Skeletal muscle tissue (tissue), 4 donors: ENCODE results near the gene CDH4. TPM values are rescaled to one million over a fixed set of nuclear protein-coding genes. Genes with fewer than 3 reads are reported as not detected.

Source experiments
- H3K27ac ChIP-seq: one replicate; pipeline ENCODE4 v1.7.0; 2013; ENCODE audit warnings: mild to moderate bottlenecking, low read depth, low read length, inconsistent platforms
- H3K27me3 ChIP-seq, 3 donors: one replicate each; pipeline ENCODE4 v1.7.0; 2013; ENCODE audit warnings: low read length in 3 of 3; ENCODE audit not compliant: control insufficient read depth in 3 of 3, insufficient read depth in 3 of 3
- H3K36me3 ChIP-seq, 3 donors: one replicate each; pipeline ENCODE4 v1.7.0; 2013; ENCODE audit warnings: low read length in 3 of 3; ENCODE audit not compliant: control insufficient read depth in 3 of 3, insufficient read depth in 3 of 3
- H3K4me1 ChIP-seq, 3 donors: one replicate each; pipeline ENCODE4 v1.7.0; 2013; ENCODE audit warnings: low read length in 3 of 3, mild to moderate bottlenecking in 3 of 3; ENCODE audit not compliant: control insufficient read depth in 3 of 3, insufficient read depth in 3 of 3
- H3K4me3 ChIP-seq, 3 donors: one replicate each; pipeline ENCODE4 v1.7.0; 2013; ENCODE audit warnings: low read length in 3 of 3
- H3K9ac ChIP-seq, 3 donors: one replicate each; pipeline ENCODE4 v1.7.0; 2013; ENCODE audit warnings: low read length in 3 of 3, mild to moderate bottlenecking in 3 of 3, moderate library complexity in 2 of 3, low read depth in 1 of 3
- H3K9me3 ChIP-seq, 3 donors: one replicate each; pipeline ENCODE4 v1.7.0; 2013; ENCODE audit warnings: low read length in 3 of 3; ENCODE audit not compliant: control insufficient read depth in 3 of 3
- total RNA-seq: library from RNA; depleted of rRNA; stranded (reverse); fragments of >200 nt; gene quantifications from one replicate; pipeline ENCODE4 v1.2.3, GENCODE V29; 2014
- donor health status: Osteomylitis.

The CDH4 gene
- total RNA-seq, 1 donor from 2014 or later: 0.52 TPM

DNA sequence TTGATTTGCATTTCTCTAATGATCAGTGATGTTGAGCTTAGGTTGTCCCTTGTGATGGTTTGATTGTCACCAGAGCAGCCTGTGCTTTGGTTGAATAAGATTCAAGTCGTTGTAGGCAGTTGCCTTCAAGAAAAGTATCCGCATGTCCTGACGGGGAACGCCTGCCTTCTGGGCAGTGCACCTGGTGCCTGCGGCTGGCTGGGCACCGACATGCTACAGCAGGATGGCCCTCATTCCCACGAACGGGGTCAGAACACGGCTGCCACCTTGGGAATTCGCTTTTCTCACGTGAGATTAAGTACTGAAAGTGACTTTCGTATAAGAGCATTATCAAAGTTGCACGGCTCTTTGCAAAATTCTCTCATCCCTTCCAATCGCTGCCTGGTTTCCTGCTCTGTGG is 78.4 kb downstream of the CDH4 start:
- H3K27ac ChIP-seq: no peak overlapping the region
- H3K9me3 ChIP-seq: peaks cover 0 to 2% (median 0%) of the 10 kb centered on the region in 3 donors
- H3K27me3 ChIP-seq: no peaks in the 10 kb centered on the region
- H3K36me3 ChIP-seq: no peaks in the 10 kb centered on the region
- H3K4me3 ChIP-seq: no peak overlapping the region
- no peak overlapping the region for H3K9ac ChIP-seq
- no peaks in the 10 kb centered on the region for H3K4me1 ChIP-seq

DNA sequence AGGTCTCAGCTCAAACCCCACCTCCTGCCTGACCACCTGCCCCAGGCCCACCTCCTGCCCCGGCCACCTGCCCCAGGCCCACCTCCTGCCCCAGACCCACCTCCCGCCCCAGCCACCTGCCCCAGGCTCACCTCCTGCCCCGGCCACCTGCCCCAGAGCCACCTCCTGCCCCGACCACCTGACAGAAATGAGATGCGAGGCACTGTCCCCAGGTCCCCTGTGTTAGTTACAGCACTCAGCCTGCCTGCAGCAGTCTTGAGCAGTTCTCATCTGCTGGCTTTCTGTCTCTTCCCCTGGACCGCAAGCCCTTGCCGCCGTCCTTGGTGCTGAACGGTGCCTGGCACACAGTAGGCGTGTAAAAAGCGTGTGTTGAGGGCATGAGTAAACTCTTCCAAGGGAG is 79.5 kb downstream of the CDH4 start:
- H3K4me1 ChIP-seq: no peaks in the 10 kb centered on the region
- H3K27ac ChIP-seq: no peak overlapping the region
- no peak overlapping the region for H3K4me3 ChIP-seq
- H3K9me3 ChIP-seq: peaks cover 0 to 2% (median 0%) of the 10 kb centered on the region in 3 donors
- no peaks in the 10 kb centered on the region for H3K27me3 ChIP-seq
- H3K9ac ChIP-seq: no peak overlapping the region
- no peaks in the 10 kb centered on the region for H3K36me3 ChIP-seq

DNA sequence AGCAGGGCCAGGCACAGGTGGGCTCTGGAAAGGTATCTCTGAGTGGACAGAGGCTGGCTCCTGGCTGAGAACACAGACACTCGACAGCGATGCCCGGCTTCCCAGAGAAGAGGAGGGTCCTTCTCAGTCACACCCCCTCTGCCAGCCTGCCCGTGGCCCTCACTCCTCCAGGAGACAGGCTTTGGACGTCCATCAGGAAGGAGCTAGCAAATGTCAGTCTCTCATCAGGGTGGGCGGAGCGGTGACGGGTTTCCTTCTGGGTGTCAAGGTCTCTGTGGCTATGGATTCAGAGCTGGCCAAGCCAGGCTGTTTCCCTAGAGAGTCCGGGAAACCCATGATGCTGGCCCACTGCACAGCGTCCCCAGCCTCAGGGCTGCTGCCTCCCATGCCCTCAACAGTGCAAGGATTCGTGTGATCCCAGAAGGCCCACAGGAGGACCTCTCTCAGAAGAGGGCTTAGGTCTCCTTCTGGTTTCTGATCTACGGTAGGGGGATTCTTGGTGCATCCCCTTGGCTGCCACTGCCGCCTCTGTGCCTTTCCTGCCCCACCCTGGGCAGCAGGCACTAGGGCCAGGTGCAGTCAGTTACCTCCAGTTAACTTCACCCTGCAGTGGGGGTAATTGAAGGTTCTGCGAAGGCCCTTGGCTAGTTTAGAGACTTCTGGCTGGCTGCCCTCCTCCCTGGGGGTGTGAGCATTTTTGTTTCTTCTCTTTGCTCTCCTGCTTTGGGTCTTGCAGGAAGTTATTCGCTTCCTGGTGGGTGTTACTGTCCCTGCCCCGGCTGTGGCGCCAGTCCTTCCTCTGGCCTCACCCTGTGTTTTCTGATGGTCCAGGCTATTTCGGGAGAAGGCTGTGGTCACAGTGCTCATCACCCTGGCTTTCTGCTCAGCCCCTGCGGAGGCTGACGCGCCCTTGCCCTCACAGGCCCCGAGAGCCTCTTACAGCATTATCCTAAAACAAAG is 80.2 kb downstream of the CDH4 start:
- no peak overlapping the region for H3K9ac ChIP-seq
- no peak overlapping the region for H3K27ac ChIP-seq
- H3K36me3 ChIP-seq: no peaks in the 10 kb centered on the region
- H3K4me1 ChIP-seq: no peaks in the 10 kb centered on the region
- H3K9me3 ChIP-seq: peaks cover 0 to 2% (median 0%) of the 10 kb centered on the region in 3 donors
- H3K4me3 ChIP-seq: no peak overlapping the region
- no peaks in the 10 kb centered on the region for H3K27me3 ChIP-seq

- H3K4me3 ChIP-seq: no peak overlapping the region
- H3K4me1 ChIP-seq: no peaks in the 10 kb centered on the region
- peaks cover 0 to 4% (median 0%) of the 10 kb centered on the region in 3 donors for H3K9me3 ChIP-seq
- no peaks in the 10 kb centered on the region for H3K36me3 ChIP-seq
- H3K27ac ChIP-seq: no peak overlapping the region
- H3K27me3 ChIP-seq: no peaks in the 10 kb centered on the region
- H3K9ac ChIP-seq: no peak overlapping the region
Measured at GRCh38 chr20:61333484-61334108, 81.5 kb downstream of the CDH4 start.

GRCh38 chr20:61340157-61340556 is 88.1 kb downstream of the CDH4 start:
- Histone ChIP-seq H3K27me3 (peaks cover 0 to 6% (median 0%) of the 10 kb centered on the region in 3 donors), H3K4me3 (no peak overlapping the region), H3K4me1 (no peaks in the 10 kb centered on the region), H3K36me3 (no peaks in the 10 kb centered on the region), H3K9me3 (peaks cover 0 to 2% (median 0%) of the 10 kb centered on the region in 3 donors), H3K27ac (no peak overlapping the region), H3K9ac (no peak overlapping the region)

DNA sequence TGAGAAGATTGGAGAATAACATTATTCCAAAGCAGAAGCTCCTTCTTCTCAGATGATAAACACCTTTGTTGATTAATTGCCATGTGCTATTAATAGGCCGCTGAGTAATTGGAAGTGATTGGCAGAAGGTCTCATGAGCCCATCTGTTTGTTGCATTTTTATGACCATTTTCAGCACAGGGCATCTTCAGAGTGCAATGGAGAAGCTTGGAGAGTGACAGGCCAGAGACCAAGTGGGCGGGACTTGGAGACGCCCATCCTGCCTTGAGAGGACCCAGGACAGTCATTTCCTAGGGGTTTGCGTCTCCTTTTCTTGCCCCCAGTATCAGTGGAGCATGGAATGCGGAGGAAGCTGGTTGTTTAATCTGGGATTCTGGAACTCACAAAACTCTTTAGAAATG is 89.5 kb downstream of the CDH4 start:
- Histone ChIP-seq H3K9ac (no peak overlapping the region), H3K27ac (no peak overlapping the region), H3K36me3 (no peaks in the 10 kb centered on the region), H3K27me3 (peaks cover 0 to 13% (median 8%) of the 10 kb centered on the region in 3 donors), H3K4me1 (no peaks in the 10 kb centered on the region), H3K4me3 (no peak overlapping the region), H3K9me3 (peaks cover 0 to 2% (median 0%) of the 10 kb centered on the region in 3 donors)

DNA sequence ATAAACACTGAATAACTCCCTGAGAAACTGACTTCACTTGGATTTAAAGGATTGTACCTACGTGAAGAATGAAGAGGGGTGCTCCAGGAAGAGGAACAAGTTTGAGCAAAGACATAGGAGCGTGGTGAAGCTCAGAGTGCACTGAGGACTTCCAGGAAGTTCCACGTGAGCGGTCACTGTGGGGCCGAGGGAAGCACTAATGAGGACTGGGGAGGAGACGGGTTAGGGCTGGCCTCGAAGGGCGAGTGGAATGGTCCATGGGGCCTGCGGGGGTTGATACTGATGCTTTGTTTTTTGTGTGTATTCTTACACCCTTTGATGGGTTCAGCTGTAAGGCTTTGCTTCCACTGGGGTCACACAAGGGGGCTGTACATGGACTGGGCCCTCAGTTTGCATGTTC is 91.9 kb downstream of the CDH4 start:
- Histone ChIP-seq H3K27me3 (peaks cover 0 to 13% (median 8%) of the 10 kb centered on the region in 3 donors), H3K4me1 (no peaks in the 10 kb centered on the region), H3K36me3 (no peaks in the 10 kb centered on the region), H3K4me3 (no peak overlapping the region), H3K9ac (no peak overlapping the region), H3K27ac (no peak overlapping the region), H3K9me3 (no peaks in the 10 kb centered on the region)

GRCh38 chr20:61345656-61346055 is 93.6 kb downstream of the CDH4 start:
- Histone ChIP-seq H3K9me3 (no peaks in the 10 kb centered on the region), H3K27me3 (peaks cover 0 to 15% (median 15%) of the 10 kb centered on the region in 3 donors), H3K9ac (no peak overlapping the region), H3K27ac (no peak overlapping the region), H3K36me3 (no peaks in the 10 kb centered on the region), H3K4me1 (no peaks in the 10 kb centered on the region), H3K4me3 (no peak overlapping the region)

GRCh38 chr20:61346996-61347395 is 94.9 kb downstream of the CDH4 start:
- Histone ChIP-seq H3K9me3 (no peaks in the 10 kb centered on the region), H3K9ac (no peak overlapping the region), H3K4me1 (no peaks in the 10 kb centered on the region), H3K27ac (no peak overlapping the region), H3K27me3 (peaks cover 0 to 15% (median 12%) of the 10 kb centered on the region in 3 donors), H3K4me3 (no peak overlapping the region), H3K36me3 (no peaks in the 10 kb centered on the region)

DNA sequence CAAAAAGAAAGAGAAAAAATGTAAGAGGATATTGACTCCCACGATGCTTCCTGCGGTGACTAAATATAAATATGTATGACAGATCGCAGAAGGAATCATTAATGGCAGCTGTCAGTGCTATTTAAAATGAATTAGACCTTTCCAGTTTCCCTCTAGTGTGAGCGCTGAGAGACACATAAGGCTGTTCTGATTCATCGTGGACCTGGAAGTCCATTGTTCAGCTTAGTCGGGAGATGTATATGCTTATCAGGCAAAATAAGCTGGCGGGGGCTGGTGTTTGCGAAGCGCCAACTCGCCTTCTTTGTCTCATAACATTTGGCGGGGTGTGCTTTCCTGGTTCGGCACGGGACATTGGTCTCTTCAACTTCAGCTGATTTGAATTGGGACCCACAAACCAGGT is 95.4 kb downstream of the CDH4 start:
- H3K4me3 ChIP-seq: no peak overlapping the region
- no peaks in the 10 kb centered on the region for H3K4me1 ChIP-seq
- no peak overlapping the region for H3K9ac ChIP-seq
- no peaks in the 10 kb centered on the region for H3K36me3 ChIP-seq
- H3K27ac ChIP-seq: no peak overlapping the region
- peaks cover under 1 to 18% (median 15%) of the 10 kb centered on the region in 3 donors for H3K27me3 ChIP-seq
- H3K9me3 ChIP-seq: no peaks in the 10 kb centered on the region
